GM12874 (cell line): ENCODE data around the gene ITIH5.
A peak's percentile ranks its signal among the peaks of the same experiment; 100 is the strongest.

Source experiments
- TF ChIP-seq, protein P1 (sequence below): IDR thresholded peaks from 2 replicates; pipeline ENCODE4 v1.5.1; 2011; ENCODE audit warnings: low read depth, mild to moderate bottlenecking, control low read depth, low read length, moderate library complexity; ENCODE audit not compliant: insufficient read depth

The ITIH5 gene

DNA sequence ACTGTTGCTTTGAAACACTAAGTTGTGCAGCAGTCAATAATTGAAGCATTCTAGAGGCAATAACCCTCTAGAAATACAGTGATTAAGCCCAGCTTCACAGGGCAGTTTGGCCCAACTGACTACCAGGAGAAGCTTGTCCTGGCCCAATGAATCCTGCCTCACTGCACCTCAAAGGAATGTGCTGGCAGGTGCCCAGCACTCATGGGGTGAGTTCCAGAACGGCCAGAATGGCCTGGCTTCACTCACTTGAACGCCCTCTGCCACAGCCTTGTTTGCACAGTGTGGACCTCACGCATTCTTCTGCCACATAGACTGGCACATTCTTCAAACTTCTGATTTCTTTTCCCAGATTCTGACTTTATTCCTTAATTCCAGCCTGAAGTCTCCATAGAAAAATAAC is 29.8 kb upstream of the ITIH5 start:
- TF ChIP-seq, protein P1, sequence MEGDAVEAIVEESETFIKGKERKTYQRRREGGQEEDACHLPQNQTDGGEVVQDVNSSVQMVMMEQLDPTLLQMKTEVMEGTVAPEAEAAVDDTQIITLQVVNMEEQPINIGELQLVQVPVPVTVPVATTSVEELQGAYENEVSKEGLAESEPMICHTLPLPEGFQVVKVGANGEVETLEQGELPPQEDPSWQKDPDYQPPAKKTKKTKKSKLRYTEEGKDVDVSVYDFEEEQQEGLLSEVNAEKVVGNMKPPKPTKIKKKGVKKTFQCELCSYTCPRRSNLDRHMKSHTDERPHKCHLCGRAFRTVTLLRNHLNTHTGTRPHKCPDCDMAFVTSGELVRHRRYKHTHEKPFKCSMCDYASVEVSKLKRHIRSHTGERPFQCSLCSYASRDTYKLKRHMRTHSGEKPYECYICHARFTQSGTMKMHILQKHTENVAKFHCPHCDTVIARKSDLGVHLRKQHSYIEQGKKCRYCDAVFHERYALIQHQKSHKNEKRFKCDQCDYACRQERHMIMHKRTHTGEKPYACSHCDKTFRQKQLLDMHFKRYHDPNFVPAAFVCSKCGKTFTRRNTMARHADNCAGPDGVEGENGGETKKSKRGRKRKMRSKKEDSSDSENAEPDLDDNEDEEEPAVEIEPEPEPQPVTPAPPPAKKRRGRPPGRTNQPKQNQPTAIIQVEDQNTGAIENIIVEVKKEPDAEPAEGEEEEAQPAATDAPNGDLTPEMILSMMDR, result no peak

DNA sequence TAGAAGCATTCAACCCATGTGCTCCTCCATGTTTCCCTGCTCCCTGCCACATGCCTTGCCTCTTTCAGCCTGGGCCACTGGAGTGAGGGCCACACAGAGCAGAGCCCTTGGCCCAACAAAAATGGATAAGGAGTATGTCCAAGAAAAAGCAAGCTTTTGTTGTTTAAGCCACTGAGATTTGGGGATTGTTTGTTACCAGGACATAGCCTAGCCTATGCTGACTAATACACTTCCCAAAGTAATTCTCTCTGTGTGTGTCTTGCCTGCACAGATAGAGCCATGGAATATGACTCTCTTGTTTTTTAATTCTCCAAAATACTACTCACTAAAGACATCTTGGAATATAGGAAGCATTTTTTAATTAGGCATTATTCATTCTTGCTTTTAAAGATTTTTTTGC is 22.8 kb upstream of the ITIH5 start:
- TF ChIP-seq, protein P1, result no peak

DNA sequence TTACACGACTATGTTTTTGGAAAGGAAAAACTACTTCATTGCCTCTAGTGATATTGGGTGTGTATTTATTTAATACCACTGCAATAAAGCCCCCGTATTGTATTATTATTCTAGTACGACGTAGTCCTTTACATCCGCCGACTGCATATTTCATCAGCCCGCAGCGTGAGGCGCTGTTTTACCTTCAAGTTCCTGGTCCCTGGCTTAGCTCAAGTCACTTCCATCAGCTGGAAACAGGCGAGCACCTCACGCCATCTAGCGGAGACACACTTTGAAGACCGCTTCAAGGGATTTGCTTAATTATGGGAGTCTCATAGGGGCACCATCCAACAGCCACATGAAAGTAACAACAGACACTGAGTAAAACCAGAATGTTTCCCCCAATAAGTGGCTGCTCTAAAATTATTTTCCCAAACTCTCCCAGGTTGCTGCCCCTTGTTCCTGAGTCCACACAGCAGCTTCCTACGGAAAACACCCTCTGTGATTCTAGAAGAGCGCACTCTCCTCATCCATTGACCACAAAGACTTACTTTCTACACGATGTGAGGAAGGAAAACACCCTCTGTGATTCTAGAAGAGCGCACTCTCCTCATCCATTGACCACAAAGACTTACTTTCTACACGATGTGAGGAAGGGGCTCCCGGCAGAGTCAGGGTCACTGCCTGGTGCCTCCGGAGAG is 20.6 kb upstream of the ITIH5 start:
- TF ChIP-seq, protein P1, result peak; percentile 83

DNA sequence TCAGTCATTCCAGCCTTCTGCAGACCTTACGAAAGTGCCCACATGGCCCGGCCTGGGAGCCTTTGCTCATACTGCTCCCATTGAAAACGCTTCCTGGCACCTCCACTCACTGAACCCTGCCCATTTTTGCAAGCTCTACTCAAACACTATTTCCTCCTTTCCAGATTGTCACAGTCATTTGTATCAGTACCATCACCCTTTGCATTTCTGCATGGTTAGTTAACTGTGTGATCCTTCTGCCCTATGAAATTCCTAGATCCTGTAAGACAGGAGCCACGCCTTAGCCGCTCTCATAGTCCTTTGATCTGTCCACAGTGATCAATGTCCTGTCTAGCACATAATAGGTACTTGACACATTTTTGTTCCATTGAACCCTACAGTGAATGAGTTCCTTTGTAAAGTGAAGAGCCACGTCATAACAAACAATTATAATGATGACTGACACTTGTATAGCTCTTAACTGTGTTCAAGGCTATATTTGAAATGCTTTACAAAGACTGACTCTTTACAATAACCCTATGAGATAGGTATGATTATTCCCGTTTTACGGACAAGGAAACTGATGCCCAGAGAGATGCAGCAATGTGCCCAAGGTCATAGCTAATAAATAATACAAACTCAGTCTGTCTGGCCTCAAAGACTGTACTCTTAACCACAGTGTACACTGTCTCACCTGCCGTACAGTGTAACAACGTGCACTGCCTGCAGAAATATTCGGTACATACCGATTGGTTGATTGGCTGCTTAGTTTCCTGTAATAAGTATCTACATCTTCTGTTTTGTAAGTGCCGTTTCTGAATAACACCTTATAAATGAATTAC is 19.8 kb upstream of the ITIH5 start:
- TF ChIP-seq, protein P1, result no peak

DNA sequence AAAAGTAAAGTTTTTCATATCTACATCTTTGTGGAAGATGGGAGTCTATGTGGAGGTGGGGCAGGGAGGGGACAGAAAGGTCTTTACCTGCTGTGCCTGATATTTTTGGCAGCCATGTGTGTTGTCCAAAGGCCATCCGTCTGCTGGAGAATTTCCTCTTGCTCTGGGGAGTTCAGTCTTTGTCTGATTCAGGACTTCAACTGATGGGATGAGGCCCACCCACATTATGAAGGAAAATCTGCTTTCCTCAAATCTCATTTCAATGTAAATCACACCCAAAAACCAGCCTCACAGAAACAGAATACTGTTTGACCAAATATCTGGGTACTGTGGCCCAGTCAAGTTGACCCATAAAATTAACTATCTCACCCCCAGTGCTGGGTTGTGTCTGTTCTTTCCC is 12.5 kb upstream of the ITIH5 start:
- TF ChIP-seq, protein P1, result no peak

DNA sequence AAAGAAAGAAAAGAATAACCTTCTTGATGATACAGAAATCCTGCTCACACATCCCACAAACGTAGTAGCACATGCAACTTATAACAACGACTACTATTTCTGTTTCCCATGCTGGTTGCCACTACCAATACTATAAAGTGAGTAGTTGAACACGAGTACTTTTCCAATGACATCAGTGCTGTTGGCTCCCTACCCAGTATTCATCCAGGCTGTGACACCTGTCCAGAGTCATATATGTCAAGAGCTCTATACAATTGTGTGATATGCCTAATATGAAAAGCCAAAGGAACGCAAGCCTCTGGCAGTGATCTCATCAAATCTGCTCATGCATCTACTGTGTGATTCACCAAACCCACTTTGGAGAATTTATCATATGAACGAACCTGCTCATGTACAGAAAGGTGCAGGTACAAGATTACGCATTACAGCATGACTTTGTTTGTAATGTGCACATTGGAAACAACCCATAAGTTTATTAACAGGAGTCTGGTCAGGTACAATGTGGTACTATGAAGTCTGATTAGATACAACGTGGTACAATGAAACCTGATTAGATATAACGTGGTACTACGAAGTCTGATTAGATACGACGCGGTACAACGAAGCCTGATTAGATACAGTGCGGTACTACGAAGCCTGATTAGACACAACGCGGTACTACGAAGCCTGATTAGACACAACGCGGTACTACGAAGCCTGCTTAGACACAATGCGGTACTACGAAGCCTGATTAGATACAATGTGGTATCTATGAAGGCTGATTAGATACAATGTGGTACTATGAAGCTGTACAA is 5.8 kb upstream of the ITIH5 start:
- TF ChIP-seq, protein P1, result no peak

DNA sequence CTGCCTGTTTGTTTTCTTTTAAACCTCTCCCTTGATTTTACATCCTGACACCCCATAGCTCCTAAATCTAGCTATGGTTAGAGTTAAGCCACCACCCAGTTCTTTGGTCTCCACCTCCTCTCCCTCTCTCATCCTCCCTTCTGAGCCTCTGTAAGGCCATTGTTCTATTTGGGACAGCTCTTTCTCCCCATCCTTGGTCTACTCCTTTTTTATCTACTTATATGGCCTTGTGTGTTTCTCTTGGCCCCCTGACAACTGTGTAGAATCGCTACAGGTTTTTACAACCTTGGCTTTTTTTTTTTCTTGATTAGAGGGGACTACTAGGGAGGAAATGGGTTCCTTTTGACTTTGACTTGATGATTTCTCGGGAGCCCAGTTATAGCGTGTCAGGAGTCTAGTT is 3.4 kb upstream of the ITIH5 start:
- TF ChIP-seq, protein P1, result no peak
